HUDEP-2 (cell line): ENCODE measurements around the gene TLR4.

Source experiments
- DNase-seq, 76 experiments: peaks; one replicate each; lab custom pipeline; 2025; ENCODE audit not compliant: unreplicated experiment in 76 of 76; lab: John Stamatoyannopoulos, UW

TLR4 gene

GRCh38 chr9:117709936-117710335 lies 5.7 kb downstream of the TLR4 start:
- no peak for DNase-seq

GRCh38 chr9:117714282-117714681 lies 10.1 kb downstream of the TLR4 start:
- DNase-seq = no peak

- DNase-seq = no peak
Observed at GRCh38 chr9:117715411-117715989, 11.3 kb downstream of the TLR4 start.

GRCh38 chr9:117718085-117718484 lies 13.9 kb downstream of the TLR4 start:
- DNase-seq = no peak

GRCh38 chr9:117718701-117719100 lies 14.5 kb downstream of the TLR4 start:
- no peak for DNase-seq

GRCh38 chr9:117719161-117719920 lies 15.1 kb downstream of the TLR4 start:
- DNase-seq = no peak

GRCh38 chr9:117720066-117720465 lies 15.9 kb downstream of the TLR4 start:
- DNase-seq = no peak

GRCh38 chr9:117720555-117720954 lies 16.4 kb downstream of the TLR4 start:
- no peak for DNase-seq

GRCh38 chr9:117720987-117721386 lies 16.8 kb downstream of the TLR4 start:
- no peak for DNase-seq

- DNase-seq = no peak
Observed at GRCh38 chr9:117722108-117722761, 18.0 kb downstream of the TLR4 start.

GRCh38 chr9:117723986-117724625 lies 19.9 kb downstream of the TLR4 start:
- no peak for DNase-seq

GRCh38 chr9:117725426-117725887 lies 21.3 kb downstream of the TLR4 start:
- DNase-seq = no peak

- no peak for DNase-seq
Observed at GRCh38 chr9:117729375-117729774, 25.2 kb downstream of the TLR4 start.

- DNase-seq = no peak
Observed at GRCh38 chr9:117732494-117732893, 28.3 kb downstream of the TLR4 start.

- DNase-seq = no peak
Observed at GRCh38 chr9:117733465-117733864, 29.3 kb downstream of the TLR4 start.

GRCh38 chr9:117734082-117734481 lies 29.9 kb downstream of the TLR4 start:
- DNase-seq = no peak

GRCh38 chr9:117734523-117735314 lies 30.5 kb downstream of the TLR4 start:
- DNase-seq = no peak

GRCh38 chr9:117737721-117738226 lies 33.6 kb downstream of the TLR4 start:
- DNase-seq = no peak

- DNase-seq = no peak
Observed at GRCh38 chr9:117739206-117739605, 35.0 kb downstream of the TLR4 start.

GRCh38 chr9:117739624-117740347 lies 35.6 kb downstream of the TLR4 start:
- DNase-seq = no peak
